NCI-H2171 (cell line): ENCODE data around the gene ZNF701.
A peak's percentile ranks its signal among the peaks of the same experiment; 100 is the strongest.
"Not testable (repeated sequence)": the region's sequence is repeated elsewhere in the genome, so short reads cannot be mapped to it uniquely, and the experiment has no call there.

Source experiments
- DNase-seq: peaks from one replicate; lab custom pipeline; 2025; lab: John Stamatoyannopoulos, UW

The ZNF701 gene

GRCh38 chr19:52566588-52566987 lies 3.5 kb upstream of the ZNF701 start:
- DNase-seq = no peak

- DNase-seq = no peak
Measured at GRCh38 chr19:52567921-52568320, 2.2 kb upstream of the ZNF701 start.

GRCh38 chr19:52569638-52569999 lies 468 bp upstream of the ZNF701 start:
- DNase-seq = not testable (repeated sequence)

- DNase-seq = no peak
Measured at GRCh38 chr19:52584736-52585440, 14.8 kb downstream of the ZNF701 start.

- no peak for DNase-seq
Measured at GRCh38 chr19:52585604-52586003, 15.5 kb downstream of the ZNF701 start.

GRCh38 chr19:52590728-52591127 lies 20.6 kb downstream of the ZNF701 start:
- no peak for DNase-seq

GRCh38 chr19:52592301-52592700 lies 22.2 kb downstream of the ZNF701 start:
- no peak for DNase-seq

GRCh38 chr19:52593441-52593840 lies 23.4 kb downstream of the ZNF701 start:
- DNase-seq = not testable (repeated sequence)

- DNase-seq = no peak
Measured at GRCh38 chr19:52599241-52599640, 29.2 kb downstream of the ZNF701 start.

- no peak for DNase-seq
Measured at GRCh38 chr19:52600639-52601024, 30.5 kb downstream of the ZNF701 start.

GRCh38 chr19:52601025-52601973 lies 31.2 kb downstream of the ZNF701 start:
- peak; percentile 78 for DNase-seq

GRCh38 chr19:52601974-52602366 lies 31.9 kb downstream of the ZNF701 start:
- not testable (repeated sequence) for DNase-seq

- no peak for DNase-seq
Measured at GRCh38 chr19:52602941-52603340, 32.9 kb downstream of the ZNF701 start.

- DNase-seq = no peak
Measured at GRCh38 chr19:52603558-52604207, 33.6 kb downstream of the ZNF701 start.

- no peak for DNase-seq
Measured at GRCh38 chr19:52613299-52613906, 43.3 kb downstream of the ZNF701 start.

GRCh38 chr19:52621376-52621775 lies 51.3 kb downstream of the ZNF701 start:
- no peak for DNase-seq

- DNase-seq = no peak
Measured at GRCh38 chr19:52622261-52622660, 52.2 kb downstream of the ZNF701 start.

GRCh38 chr19:52626915-52627314 lies 56.8 kb downstream of the ZNF701 start:
- DNase-seq = no peak

GRCh38 chr19:52627441-52627840 lies 57.4 kb downstream of the ZNF701 start:
- not testable (repeated sequence) for DNase-seq

- no peak for DNase-seq
Measured at GRCh38 chr19:52635786-52636570, 65.9 kb downstream of the ZNF701 start.
